ENCODE results near the gene EMP2. TPM values are rescaled to one million over a fixed set of nuclear protein-coding genes. Genes with fewer than 3 reads are reported as not detected.

EMP2 gene
- total RNA-seq, 1 experiment from 2014 or later = 198 TPM

DNA sequence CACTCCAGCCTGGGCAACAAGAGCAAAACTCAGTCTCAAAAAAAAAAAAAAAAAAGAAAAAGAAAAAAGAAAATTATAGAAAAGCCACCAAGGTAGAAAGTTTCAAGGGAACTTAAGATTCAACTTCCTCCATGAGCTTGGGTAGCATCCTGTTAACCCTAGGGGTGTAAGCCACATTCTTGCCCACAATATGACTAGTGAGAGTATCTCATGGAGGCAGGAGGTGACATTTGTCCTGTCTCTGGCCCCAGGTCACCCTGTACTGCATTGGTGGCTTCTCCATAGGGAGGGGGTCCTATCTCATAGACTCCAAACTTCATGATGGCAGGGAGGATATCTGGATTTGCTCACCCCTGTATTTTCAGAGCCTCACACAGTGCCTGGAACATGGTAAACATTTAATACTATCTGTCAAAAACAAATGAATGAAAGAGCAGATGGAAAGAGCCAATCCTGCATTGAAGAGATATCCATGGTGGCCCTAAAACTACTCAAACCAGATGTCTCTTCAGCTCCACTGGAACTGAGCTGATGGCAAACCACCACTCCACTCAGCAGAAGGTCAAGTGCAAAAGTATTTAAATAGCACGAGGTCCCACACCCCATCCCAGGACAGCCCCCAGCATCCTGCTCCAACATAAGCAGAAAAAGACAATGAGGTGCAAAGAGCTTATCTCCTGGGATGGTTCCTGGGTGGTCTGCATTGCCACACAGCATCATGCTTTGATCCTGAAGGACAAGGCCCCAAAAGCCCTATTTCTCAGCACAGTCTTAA is 50.3 kb downstream of the EMP2 start:
- intact Hi-C loops (cut with micrococcal nuclease; ENCODE audit: unreplicated experiment) = loop anchor here (5.0 kb wide), 1 partner anchor 137 kb away; no protein-coding TSS in a partner anchor
- Mint-ChIP-seq H3K9me3 (ENCODE audit: unreplicated experiment) (peaks cover 10% of the 10 kb centered on the region), H3K27ac (ENCODE audit: unreplicated experiment) (no peak overlapping the region), H3K4me1 (ENCODE audit: low read depth, unreplicated experiment) (peaks cover 18% of the 10 kb centered on the region), H3K36me3 (ENCODE audit: insufficient read depth, unreplicated experiment) (peaks cover 94% of the 10 kb centered on the region), H3K4me3 (ENCODE audit: unreplicated experiment) (no peak overlapping the region), H3K27me3 (ENCODE audit: insufficient read depth, unreplicated experiment) (no peaks in the 10 kb centered on the region)
- POLR2A ChIA-PET = no interaction called here
- DNase-seq = no peak
- Histone ChIP-seq H3K4me1 (peaks cover 13% of the 10 kb centered on the region), H3K9me3 (no peaks in the 10 kb centered on the region), H3K36me3 (ENCODE audit: control insufficient read depth, insufficient read depth, low read length) (peaks cover 3% of the 10 kb centered on the region; the same call in 1 of the 2 replicates), H3K4me3 (ENCODE audit: low read depth, low read length) (no peak overlapping the region), H3K27me3 (replicated peaks; ENCODE audit: control insufficient read depth, insufficient read depth, low read length) (no peaks in the 10 kb centered on the region)
- TF ChIP-seq, protein P1, sequence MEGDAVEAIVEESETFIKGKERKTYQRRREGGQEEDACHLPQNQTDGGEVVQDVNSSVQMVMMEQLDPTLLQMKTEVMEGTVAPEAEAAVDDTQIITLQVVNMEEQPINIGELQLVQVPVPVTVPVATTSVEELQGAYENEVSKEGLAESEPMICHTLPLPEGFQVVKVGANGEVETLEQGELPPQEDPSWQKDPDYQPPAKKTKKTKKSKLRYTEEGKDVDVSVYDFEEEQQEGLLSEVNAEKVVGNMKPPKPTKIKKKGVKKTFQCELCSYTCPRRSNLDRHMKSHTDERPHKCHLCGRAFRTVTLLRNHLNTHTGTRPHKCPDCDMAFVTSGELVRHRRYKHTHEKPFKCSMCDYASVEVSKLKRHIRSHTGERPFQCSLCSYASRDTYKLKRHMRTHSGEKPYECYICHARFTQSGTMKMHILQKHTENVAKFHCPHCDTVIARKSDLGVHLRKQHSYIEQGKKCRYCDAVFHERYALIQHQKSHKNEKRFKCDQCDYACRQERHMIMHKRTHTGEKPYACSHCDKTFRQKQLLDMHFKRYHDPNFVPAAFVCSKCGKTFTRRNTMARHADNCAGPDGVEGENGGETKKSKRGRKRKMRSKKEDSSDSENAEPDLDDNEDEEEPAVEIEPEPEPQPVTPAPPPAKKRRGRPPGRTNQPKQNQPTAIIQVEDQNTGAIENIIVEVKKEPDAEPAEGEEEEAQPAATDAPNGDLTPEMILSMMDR (IDR thresholded peaks at IDR 0.05; ENCODE audit: insufficient read depth in 1 of 2, low read depth in 1 of 2, low read length in 1 of 2, severe bottlenecking in 1 of 2, unreplicated experiment in 1 of 2) = no peak
- CTCF ChIA-PET = no interaction called here
- no TSS peak for BruUV-seq (replicated peaks)

DNA sequence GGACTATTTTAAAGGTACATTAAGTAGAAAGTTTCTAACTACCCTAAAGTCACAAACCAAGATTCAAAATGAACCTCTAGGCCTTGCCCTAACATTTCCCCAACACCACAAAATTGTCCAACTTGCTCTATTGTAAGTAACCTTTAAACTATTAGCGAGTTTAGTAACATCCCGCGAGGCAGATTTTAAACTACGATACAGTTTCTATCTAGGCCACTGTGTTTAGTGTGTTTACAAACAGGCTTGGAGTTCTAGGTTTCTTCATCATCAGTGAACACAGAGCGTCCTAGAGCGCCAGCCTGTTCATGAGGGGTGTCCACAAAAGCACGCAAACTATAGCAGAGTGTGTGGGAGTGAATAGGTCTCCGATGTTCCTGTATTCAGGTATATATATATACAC is 51.8 kb downstream of the EMP2 start:
- POLR2A ChIA-PET = no interaction called here
- peaks cover 93% of the 10 kb centered on the region for H3K36me3 Mint-ChIP-seq (ENCODE audit: insufficient read depth, unreplicated experiment)
- CTCF ChIA-PET = no interaction called here
- H3K27ac Mint-ChIP-seq (ENCODE audit: unreplicated experiment) = no peak overlapping the region
- H3K36me3 ChIP-seq (ENCODE audit: control insufficient read depth, insufficient read depth, low read length) = peaks cover 3% of the 10 kb centered on the region; the same call in 1 of the 2 replicates
- no peak for DNase-seq
- TF ChIP-seq, protein P1 (IDR thresholded peaks at IDR 0.05; ENCODE audit: insufficient read depth in 1 of 2, low read depth in 1 of 2, low read length in 1 of 2, severe bottlenecking in 1 of 2, unreplicated experiment in 1 of 2) = no peak
- peaks cover 11% of the 10 kb centered on the region for H3K9me3 Mint-ChIP-seq (ENCODE audit: unreplicated experiment)
- no peaks in the 10 kb centered on the region for H3K9me3 ChIP-seq
- H3K4me1 ChIP-seq = peaks cover 17% of the 10 kb centered on the region
- BruUV-seq (replicated peaks) = no TSS peak
- H3K27me3 ChIP-seq (replicated peaks; ENCODE audit: control insufficient read depth, insufficient read depth, low read length) = no peaks in the 10 kb centered on the region
- no peak overlapping the region for H3K4me3 ChIP-seq (ENCODE audit: low read depth, low read length)
- no peaks in the 10 kb centered on the region for H3K27me3 Mint-ChIP-seq (ENCODE audit: insufficient read depth, unreplicated experiment)
- H3K4me3 Mint-ChIP-seq (ENCODE audit: unreplicated experiment) = no peak overlapping the region
- intact Hi-C loops (cut with micrococcal nuclease; ENCODE audit: unreplicated experiment) = loop anchor here (5.0 kb wide), 1 partner anchor 139 kb away; no protein-coding TSS in a partner anchor
- peaks cover 19% of the 10 kb centered on the region for H3K4me1 Mint-ChIP-seq (ENCODE audit: low read depth, unreplicated experiment)

DNA sequence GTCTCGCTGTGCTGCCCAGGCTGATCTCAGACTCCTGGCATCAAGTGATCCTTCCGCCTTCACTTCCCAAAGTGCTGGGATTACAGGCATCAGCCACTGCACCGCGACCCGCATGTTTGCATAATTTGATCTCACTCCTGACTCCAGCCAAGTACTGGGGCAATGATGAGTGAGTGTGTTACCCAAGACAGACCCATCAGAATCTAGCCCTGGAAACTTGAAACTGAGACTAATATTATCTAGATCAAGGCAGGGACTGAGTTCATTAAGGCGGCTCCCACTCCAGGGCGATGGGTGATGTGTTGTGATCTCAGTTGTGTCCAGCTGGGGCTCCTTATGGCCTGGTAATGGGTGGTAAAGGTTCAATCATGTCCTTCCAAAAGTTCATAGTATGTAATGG is 53.4 kb downstream of the EMP2 start:
- TF ChIP-seq, protein P1 (IDR thresholded peaks at IDR 0.05; ENCODE audit: insufficient read depth in 1 of 2, low read depth in 1 of 2, low read length in 1 of 2, severe bottlenecking in 1 of 2, unreplicated experiment in 1 of 2) = no peak
- no peak for DNase-seq
- CTCF ChIA-PET = no interaction called here
- intact Hi-C loops (cut with micrococcal nuclease; ENCODE audit: unreplicated experiment) = loop anchor here (5.0 kb wide), 1 partner anchor 140 kb away; no protein-coding TSS in a partner anchor
- POLR2A ChIA-PET = no interaction called here
- Histone ChIP-seq H3K4me3 (ENCODE audit: low read depth, low read length) (no peak overlapping the region), H3K36me3 (ENCODE audit: control insufficient read depth, insufficient read depth, low read length) (0 out of 2 replicates have a peak, but pooled peaks cover 1% of the 10 kb centered on the region), H3K9me3 (no peaks in the 10 kb centered on the region), H3K27me3 (replicated peaks; ENCODE audit: control insufficient read depth, insufficient read depth, low read length) (no peaks in the 10 kb centered on the region), H3K4me1 (peaks cover 17% of the 10 kb centered on the region)
- BruUV-seq (replicated peaks) = no TSS peak
- no peaks in the 10 kb centered on the region for H3K27me3 Mint-ChIP-seq (ENCODE audit: insufficient read depth, unreplicated experiment)
- peaks cover 19% of the 10 kb centered on the region for H3K4me1 Mint-ChIP-seq (ENCODE audit: low read depth, unreplicated experiment)
- H3K4me3 Mint-ChIP-seq (ENCODE audit: unreplicated experiment) = no peak overlapping the region
- H3K27ac Mint-ChIP-seq (ENCODE audit: unreplicated experiment) = peak overlapping the region; percentile 57
- peaks cover 90% of the 10 kb centered on the region for H3K36me3 Mint-ChIP-seq (ENCODE audit: insufficient read depth, unreplicated experiment)
- peaks cover 11% of the 10 kb centered on the region for H3K9me3 Mint-ChIP-seq (ENCODE audit: unreplicated experiment)

Measured in Caco-2 (cell line).